NCI-H82 treated with DMSO at 0.1 percent for 48 hours (cell line): ENCODE measurements around the gene ZBTB20.

ENCODE experiments used
- DNase-seq: peaks from one replicate; lab custom pipeline; 2025; ENCODE audit not compliant: unreplicated experiment; lab: John Stamatoyannopoulos, UW

Gene ZBTB20

GRCh38 chr3:114453361-114453780 lies 693.7 kb downstream of the ZBTB20 start:
- no peak for DNase-seq

DNA sequence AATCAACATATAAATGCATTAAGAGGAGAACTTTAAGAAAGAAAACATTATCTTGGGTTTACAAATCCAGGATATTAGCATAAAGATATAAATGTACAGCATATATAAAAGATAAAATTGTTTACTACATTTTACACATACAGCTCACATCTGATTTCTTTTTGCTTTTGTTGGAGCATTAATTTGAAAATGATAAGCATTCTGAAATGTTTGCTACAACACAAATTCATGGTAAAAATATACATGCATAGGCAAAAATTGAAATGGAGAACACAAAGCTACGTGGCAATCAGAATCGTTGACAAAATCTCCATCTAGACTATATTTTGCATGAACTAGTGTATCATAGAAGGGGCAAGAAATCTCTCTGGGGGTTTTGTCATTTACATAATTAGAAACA lies 694.2 kb downstream of the ZBTB20 start:
- DNase-seq = no peak

DNA sequence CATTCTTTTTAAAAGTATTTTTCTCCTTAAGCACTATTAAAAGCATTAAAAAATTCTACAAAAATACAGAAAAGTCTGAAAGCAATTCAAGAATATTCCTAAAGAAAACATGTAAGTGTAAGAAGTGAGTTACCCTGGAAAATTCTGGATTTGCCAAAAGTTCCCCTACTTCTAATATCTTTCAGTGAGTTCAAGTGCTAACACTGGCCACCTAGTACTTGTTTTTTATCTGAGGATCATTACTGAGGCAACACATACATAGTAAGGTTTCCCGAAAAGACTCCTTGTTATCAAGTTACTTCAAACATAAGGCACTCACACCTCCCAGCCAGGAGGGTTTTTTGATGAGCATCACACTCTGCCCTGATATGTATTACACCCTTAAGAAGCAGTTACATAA lies 694.8 kb downstream of the ZBTB20 start:
- no peak for DNase-seq

DNA sequence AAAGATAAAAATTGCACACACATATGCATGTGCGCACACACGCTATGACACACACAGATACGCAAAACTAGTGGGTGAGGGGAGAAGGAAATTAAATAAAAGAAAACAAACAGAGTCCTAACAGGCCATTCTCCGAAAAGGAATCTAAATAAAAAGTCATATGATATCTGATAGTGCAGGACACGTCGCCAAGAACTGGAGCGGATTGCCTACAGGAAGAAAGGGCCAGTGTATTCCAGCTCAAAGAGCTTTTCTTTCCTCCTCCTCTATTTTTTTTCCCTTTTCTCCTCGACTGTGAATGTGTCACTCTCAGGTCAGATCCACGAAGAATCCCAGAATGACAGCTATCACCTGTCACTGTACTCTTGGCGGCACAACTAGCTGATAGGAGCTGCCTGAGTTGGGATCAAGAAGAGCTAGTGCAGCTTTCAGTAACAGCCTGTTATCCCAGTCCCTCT lies 695.5 kb downstream of the ZBTB20 start:
- no peak for DNase-seq

- no peak for DNase-seq
These were observed 696.0 kb downstream of the ZBTB20 start for GRCh38 chr3:114451051-114451451.

DNA sequence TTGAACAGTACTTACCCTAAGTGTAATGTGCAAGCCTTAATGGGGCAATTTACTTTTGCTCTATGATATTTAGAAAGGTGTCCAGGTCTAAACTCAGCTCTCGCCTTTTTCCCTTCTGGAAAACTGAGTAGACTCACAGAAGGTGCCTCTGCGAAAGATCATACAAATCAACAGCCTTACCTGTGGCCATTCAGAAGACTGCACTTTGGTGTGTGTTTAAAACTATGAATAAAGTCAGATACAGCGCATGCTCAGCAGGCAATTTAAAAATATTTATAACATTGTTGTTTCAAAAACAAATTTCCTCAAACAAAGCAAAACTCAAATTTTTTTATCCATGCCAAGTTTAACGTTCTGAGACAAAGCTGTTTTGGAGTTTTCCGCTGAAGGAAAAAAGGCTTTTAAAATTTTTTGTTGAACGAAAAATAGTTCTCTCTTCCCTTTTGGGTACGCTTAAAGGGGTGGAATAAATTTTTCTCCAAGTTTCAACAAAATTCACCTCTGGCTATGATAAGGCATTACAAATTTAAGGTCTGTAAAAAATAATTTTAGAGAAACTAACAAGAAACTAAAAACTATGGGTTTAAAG lies 697.0 kb downstream of the ZBTB20 start:
- no peak for DNase-seq

DNA sequence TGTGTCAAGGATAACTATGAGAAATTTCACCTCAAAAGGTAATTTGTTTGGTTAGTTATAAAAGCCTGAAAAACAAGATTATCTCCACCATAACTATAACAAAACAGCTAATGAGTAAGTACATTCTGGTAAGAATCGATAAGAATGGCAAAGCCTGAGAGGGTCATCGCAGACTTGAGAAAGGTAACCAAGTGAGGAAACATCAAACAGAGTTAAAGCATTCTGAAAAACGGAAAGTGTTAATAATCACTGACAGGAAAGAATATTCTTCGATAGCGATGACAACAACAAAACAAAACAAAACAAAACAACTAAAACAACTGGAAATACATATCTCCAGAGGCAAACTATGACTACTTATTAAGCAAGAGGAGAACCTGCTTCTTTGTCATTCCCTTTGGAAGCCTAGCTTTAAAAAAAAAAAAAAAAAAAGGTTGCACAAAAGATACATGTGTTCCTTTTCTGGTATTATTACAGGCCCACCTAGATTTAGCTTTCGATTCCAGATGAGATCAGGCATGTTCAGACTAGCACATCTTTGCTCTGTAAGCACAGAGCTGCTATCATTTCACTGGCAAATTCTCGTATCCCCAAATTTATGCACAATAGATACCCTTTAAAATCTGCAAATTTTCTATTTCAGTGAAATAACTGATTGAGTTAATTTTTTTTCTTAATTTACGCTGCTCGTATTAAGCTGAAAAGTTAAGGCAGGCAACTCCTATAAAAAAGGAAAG lies 697.6 kb downstream of the ZBTB20 start:
- no peak for DNase-seq

DNA sequence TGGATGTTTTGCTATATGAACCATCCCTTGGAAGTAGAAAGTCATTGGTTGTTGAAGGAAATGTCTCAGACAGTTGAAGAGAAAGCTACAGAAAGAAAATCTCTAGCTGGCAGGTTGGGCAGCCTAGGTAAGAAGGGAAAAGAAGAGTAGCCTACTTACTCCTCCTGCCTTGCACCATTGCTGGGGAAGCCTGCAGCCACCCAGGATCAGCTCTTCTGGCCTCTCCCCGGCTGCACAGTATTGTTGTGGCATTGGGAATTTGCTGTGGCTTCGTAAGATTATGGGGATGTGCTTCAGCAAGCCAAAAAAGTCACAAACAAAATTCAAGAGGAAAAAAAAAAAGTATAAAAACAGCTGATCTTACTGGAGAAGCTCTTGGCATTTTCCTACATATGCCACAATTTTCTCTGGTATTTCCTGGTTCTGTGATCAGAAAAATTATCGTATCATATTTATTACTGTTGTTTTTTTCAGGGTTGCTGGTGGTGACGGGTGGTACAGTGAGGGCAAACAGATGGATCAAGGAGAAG lies 699.1 kb downstream of the ZBTB20 start:
- no peak for DNase-seq

- no peak for DNase-seq
These were observed 699.5 kb downstream of the ZBTB20 start for GRCh38 chr3:114447545-114447944.

- DNase-seq = no peak
These were observed 700.5 kb downstream of the ZBTB20 start for GRCh38 chr3:114446600-114446999.

DNA sequence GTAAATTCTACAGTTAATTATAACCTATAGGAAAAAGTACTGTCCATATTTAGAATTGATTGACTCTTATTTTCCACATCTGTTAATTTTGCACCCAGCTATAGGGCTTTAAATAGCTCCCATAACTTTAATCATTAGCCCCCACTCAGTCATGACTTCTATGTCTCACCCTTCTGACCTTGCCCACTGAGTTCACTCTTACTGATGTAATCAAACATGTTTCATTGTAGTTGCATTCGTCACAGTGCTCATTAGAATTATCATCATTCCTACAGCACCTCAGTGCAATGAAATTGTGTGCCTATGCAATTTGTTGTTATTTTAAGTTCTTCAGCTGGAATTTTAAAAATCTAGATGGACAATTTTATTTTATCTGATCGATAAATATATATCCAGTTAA lies 701.9 kb downstream of the ZBTB20 start:
- DNase-seq = no peak

GRCh38 chr3:114444216-114444615 lies 702.9 kb downstream of the ZBTB20 start:
- no peak for DNase-seq

- no peak for DNase-seq
These were observed 704.8 kb downstream of the ZBTB20 start for GRCh38 chr3:114442246-114442645.

GRCh38 chr3:114441386-114441785 lies 705.7 kb downstream of the ZBTB20 start:
- no peak for DNase-seq

- DNase-seq = no peak
These were observed 706.4 kb downstream of the ZBTB20 start for GRCh38 chr3:114440700-114441099.

DNA sequence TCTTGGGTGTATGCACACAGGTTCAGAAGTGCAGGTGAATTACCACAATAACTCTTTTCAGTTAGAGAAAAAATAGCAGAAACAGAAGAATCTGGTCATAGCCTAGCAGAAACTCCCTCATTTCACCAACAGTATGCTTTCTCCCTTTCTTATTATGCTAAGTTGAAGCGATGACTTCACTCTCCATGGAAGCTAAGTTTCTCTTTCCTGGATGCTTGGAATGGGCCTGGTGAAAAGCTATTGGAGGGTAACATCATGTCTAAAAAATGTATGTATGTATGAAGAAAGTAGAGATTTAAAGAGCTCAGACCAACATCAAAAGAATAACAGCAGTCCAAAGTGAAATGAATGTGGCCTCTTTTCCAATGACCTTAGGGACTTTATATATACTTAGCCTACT lies 707.8 kb downstream of the ZBTB20 start:
- no peak for DNase-seq

DNA sequence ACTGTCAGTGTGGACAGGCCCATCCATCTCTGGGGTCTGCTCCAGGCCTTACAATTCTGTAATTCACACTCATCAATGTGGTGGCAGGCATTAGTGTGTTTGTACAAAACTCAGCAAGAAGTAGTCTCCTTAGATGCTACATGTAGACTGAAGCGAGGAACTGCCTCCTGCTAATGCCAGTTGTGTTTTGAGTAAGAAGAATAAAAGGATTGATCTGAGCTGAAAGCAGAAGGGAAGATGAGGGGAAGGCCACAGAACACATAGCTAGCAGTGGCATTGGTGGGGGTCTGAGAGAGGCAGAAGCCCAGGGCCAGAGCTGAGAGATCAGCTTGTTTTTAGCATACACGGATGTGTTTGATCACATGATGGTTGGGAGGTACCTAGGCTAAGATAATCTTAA lies 709.2 kb downstream of the ZBTB20 start:
- DNase-seq = no peak

DNA sequence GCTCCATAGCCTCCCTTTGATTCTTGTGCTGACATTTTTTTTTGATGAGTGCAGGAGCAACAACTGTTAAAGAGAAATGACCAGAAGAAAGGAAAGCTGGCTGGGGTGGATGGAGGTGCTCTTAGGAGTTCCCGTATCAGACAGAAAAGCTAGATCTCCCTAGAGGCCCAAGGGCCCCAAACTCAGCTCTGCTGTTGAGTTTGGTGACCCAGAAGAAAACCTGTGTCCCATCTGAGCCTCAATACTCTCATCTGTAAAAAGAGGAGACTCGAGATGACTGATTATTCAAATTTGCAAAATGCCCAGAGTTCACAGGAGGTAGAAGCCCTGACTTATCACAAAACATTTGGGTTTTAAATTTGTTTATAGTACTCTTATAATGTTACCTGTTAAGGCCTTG lies 710.9 kb downstream of the ZBTB20 start:
- no peak for DNase-seq

DNA sequence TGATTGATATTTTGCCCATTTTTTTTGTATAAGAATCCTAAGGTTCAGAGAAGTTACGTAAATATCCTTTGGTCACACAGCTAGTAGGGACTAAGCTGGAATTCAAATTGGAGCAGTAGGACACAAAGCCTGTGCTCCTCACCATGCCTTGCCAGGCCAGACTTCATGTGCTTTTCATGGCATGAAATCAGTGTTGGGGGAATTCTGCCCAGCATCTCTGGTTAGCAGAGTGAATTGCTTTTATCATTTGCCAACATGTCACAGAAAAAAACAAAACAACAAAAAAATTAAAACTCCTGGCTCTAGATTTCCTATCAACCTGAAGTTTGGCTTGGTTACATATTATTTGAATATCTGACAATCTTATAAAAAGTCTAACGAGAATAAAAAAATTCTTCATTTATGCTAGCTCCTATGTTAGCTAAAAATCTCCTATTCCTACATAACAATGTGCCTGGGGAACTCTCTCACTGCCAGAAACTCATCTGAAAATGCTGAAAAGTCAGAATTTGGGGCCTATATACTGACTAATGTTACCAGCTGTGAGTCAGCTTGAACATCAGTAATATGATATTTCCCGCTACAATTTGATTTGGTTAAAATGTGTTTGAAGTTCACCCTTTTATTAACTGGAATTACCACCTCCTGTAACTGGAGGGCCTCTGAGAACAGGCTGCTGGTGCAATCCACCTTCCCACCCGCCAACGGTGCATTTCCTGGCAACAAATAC lies 711.5 kb downstream of the ZBTB20 start:
- no peak for DNase-seq

GRCh38 chr3:114432310-114432709 lies 714.8 kb downstream of the ZBTB20 start:
- no peak for DNase-seq

DNA sequence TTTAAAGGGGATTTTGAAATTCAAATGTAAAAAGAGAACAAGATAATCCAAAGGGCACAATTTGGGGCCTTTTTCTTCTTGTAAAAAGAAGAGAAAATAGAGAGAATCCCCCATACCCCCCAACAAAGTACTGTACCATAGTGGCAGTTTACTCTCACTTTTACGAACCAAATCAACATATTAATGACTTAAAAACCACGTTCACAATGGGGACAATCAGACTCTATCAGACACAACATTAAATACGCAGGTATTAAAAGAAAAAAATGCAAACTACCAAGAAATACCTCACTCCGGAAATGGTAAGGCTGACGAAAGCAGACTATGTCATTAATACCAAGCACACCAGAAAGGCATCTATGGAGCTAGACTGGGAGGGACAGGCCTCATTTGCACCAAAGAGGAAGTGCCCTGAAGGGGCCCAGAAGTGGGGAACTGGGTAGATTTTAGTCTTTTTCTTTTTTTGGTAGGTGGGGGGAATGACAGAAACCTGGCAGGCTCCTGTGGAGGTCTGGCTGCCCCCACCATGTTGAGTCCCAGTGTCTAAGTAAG lies 719.0 kb downstream of the ZBTB20 start:
- DNase-seq = no peak
